Lower leg skin (tissue), 3 donors: ENCODE data around the gene ELK4.

Experiments used
- CTCF ChIP-seq, 3 donors: fragments of 450-650 bp; IDR thresholded peaks; one replicate each; pipeline ENCODE4 v1.5.1; 2016; ENCODE audit warnings: antibody characterized with exemption in 3 of 3, mild to moderate bottlenecking in 3 of 3, moderate library complexity in 2 of 3
- POLR2A ChIP-seq, 2 donors: fragments of 450-650 bp; IDR thresholded peaks; one replicate each; pipeline ENCODE4 v1.6.1; 2016 to 2017; ENCODE audit warnings: antibody characterized with exemption in 2 of 2, mild to moderate bottlenecking in 1 of 2, moderate library complexity in 1 of 2

GRCh38 chr1:205563927-205564441, 67.8 kb downstream of the ELK4 start:
- TF ChIP-seq CTCF (IDR thresholded peaks at IDR 0.05) (no peak), POLR2A (IDR thresholded peaks at IDR 0.05) (no peak)
